Testis (tissue), 3 donors: ENCODE data around the gene SLC25A21. TPM values are rescaled to one million over a fixed set of nuclear protein-coding genes. Genes with fewer than 3 reads are reported as not detected.

ENCODE experiments used
- DNase-seq: peaks from one replicate; pipeline ENCODE4 v3.0.0-alpha.2; 2019
- H3K27ac ChIP-seq, 2 donors: fragments of 200-600 bp; sonication (generic); one replicate each; pipeline ENCODE4 v1.5.1; 2019
- H3K27me3 ChIP-seq: fragments of 200-600 bp; sonication (generic); one replicate; pipeline ENCODE4 v1.5.1; 2019
- H3K36me3 ChIP-seq: fragments of 200-600 bp; sonication (generic); one replicate; pipeline ENCODE4 v1.5.1; 2017; ENCODE audit warnings: low read depth; ENCODE audit errors: missing control alignments
- H3K4me1 ChIP-seq: fragments of 200-600 bp; sonication (generic); one replicate; pipeline ENCODE4 v1.5.1; 2019
- H3K4me3 ChIP-seq, 2 donors: fragments of 200-600 bp; sonication (generic); one replicate each; pipeline ENCODE4 v1.5.1; 2017 to 2019
- H3K9me3 ChIP-seq: fragments of 200-600 bp; sonication (generic); one replicate; pipeline ENCODE4 v1.5.1; 2017
- POLR2A ChIP-seq: fragments of 450-650 bp; IDR thresholded peaks from one replicate; pipeline ENCODE4 v1.6.1; 2017; ENCODE audit warnings: antibody characterized with exemption, mild to moderate bottlenecking, moderate library complexity
- WGBS, 2 donors: methylation state at CpG; one replicate each; pipeline ENCODE4 v1.1.5; 2018; 5-methylcytosine and 5-hydroxymethylcytosine counted together
- intact Hi-C: fragments of 100-400 bp; cut with DNase I; formaldehyde crosslinking; loops from one replicate; pipeline ENCODE4 v1.15.1; 2023; ENCODE audit warnings: low total_unique reads
- polyA plus RNA-seq: library from polyadenylated mRNA; stranded (reverse); fragments of 350-450 nt; fragmentation: Illumina TruSeq; extraction: RNeasy Lipid Tissue Mini Kit (QIAGEN cat#74804); gene quantifications from one replicate; pipeline ENCODE4 v1.2.3, GENCODE V29; 2014; ENCODE audit warnings: low read depth, low replicate concordance; ENCODE audit not compliant: insufficient read depth
- total RNA-seq, 2 donors: library from RNA; depleted of rRNA; stranded (reverse); fragments of >200 nt; gene quantifications; one replicate each; pipeline ENCODE4 v1.2.3, GENCODE V29; 2016
- TF ChIP-seq, protein P1 (sequence below), 3 experiments: fragments of 450-650 bp in 2 of 3; fragments of 200-600 bp in 1 of 3; sonication (generic) in 1 of 3; IDR thresholded peaks; one replicate each; pipeline ENCODE4 v1.5.1; 2016 to 2019; ENCODE audit warnings: antibody characterized with exemption in 3 of 3, mild to moderate bottlenecking in 2 of 3, moderate library complexity in 1 of 3

SLC25A21 gene
- total and polyA plus RNA-seq, 3 donors from 2014 or later = 4.4 to 16.0 (median 13.6) TPM

DNA sequence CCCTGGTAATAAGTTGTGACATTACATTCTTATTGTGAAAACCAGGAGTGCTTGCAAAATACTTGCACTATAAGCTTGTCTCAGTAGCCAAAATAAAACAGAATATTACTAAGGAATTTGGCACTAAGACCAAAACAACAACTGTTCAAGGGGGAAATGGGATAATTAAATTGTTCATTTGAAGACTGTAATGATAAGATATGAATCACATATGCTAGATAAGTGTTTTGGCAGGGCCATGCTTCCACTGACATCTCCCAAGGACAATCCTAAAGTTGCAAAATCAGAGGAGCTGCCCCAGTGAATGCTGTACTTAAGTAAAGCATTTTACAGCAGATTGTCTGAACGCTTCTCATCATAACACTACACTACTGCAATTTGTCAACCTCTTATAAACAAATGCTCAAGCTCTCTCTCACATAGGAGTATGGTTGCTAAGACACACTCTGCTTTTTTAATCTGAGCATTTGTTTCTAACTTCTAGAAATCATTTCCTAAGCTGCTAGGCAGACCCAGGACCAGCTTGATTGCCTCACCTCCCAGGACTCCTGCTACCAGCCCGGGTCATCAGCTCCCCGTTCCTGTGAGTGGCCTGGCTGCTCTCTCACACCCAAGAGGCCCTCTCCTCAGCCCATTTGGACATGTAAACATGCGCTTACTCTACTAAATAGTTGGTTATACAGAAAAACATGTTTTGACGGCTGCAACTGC lies 319.3 kb downstream of the SLC25A21 start:
- no peak for DNase-seq

DNA sequence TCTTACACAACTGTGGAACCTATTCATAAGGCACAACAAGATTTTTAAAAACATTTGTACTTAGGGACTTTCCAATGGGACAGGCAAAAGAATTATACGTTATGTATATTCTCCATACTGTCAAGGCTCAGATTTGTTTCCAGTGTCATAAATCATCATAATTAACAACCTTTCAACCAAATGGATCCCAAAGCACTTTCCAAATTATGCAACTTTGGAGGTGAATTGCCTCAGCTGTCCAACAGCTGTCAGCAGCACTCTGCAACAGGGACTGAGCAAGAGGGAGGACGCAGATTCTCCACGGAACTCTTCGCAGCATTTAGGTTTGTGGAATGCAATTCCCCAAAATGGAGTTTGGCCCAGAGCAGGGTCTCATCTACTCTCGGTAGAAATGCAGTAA lies 324.2 kb downstream of the SLC25A21 start:
- no peaks in the 10 kb centered on the region for H3K4me1 ChIP-seq
- no peak overlapping the region for H3K27ac ChIP-seq
- no peaks in the 10 kb centered on the region for H3K27me3 ChIP-seq
- no peak overlapping the region for H3K4me3 ChIP-seq
- 82 to 85% methylated on average over 5 of the region's 5 CpGs for WGBS, 2 donors
- intact Hi-C loops = no loop called here
- H3K9me3 ChIP-seq = no peaks in the 10 kb centered on the region
- no peaks in the 10 kb centered on the region for H3K36me3 ChIP-seq
- no peak for TF ChIP-seq POLR2A
- TF ChIP-seq, protein P1, sequence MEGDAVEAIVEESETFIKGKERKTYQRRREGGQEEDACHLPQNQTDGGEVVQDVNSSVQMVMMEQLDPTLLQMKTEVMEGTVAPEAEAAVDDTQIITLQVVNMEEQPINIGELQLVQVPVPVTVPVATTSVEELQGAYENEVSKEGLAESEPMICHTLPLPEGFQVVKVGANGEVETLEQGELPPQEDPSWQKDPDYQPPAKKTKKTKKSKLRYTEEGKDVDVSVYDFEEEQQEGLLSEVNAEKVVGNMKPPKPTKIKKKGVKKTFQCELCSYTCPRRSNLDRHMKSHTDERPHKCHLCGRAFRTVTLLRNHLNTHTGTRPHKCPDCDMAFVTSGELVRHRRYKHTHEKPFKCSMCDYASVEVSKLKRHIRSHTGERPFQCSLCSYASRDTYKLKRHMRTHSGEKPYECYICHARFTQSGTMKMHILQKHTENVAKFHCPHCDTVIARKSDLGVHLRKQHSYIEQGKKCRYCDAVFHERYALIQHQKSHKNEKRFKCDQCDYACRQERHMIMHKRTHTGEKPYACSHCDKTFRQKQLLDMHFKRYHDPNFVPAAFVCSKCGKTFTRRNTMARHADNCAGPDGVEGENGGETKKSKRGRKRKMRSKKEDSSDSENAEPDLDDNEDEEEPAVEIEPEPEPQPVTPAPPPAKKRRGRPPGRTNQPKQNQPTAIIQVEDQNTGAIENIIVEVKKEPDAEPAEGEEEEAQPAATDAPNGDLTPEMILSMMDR (IDR thresholded peaks at IDR 0.05) = no peak
- no peak for DNase-seq

More for the DNA sequence above, 319.3 kb downstream of the SLC25A21 start:
- H3K4me3 ChIP-seq = no peak overlapping the region
- TF ChIP-seq, protein P1 (IDR thresholded peaks at IDR 0.05) = no peak
- no peak for TF ChIP-seq POLR2A
- H3K4me1 ChIP-seq = no peaks in the 10 kb centered on the region
- H3K9me3 ChIP-seq = no peaks in the 10 kb centered on the region
- no peak overlapping the region for H3K27ac ChIP-seq
- 48 to 55% methylated on average over 5 of the region's 5 CpGs for WGBS, 2 donors
- no peaks in the 10 kb centered on the region for H3K27me3 ChIP-seq
- intact Hi-C loops = no loop called here
- H3K36me3 ChIP-seq = no peaks in the 10 kb centered on the region

DNA sequence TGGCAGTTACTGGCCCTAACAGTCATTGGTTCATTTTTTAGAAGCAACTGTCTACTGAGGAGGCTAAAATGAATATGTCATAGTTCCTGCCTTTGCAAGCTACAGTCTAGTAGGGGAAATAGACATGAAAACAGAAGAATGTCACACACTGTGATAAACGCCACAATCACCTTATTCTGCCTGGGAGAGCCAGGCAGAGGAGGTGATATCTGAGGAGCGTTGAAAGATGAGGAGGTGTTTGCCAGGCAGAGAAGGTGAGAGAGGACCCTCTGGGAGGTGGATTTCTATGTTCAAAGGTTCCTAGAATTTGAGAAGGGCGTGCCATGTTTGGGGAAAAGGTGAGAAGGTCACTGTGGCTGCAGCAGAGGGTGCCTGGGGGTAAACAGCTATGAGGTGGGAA lies 325.0 kb downstream of the SLC25A21 start:
- Histone ChIP-seq H3K27me3 (no peaks in the 10 kb centered on the region), H3K9me3 (no peaks in the 10 kb centered on the region), H3K4me1 (no peaks in the 10 kb centered on the region), H3K4me3 (no peak overlapping the region), H3K36me3 (no peaks in the 10 kb centered on the region), H3K27ac (no peak overlapping the region)
- TF ChIP-seq POLR2A = no peak
- TF ChIP-seq, protein P1 (IDR thresholded peaks at IDR 0.05) = no peak
- DNase-seq = no peak
- 61 to 74% methylated on average over 3 of the region's 3 CpGs for WGBS, 2 donors
- intact Hi-C loops = no loop called here

DNA sequence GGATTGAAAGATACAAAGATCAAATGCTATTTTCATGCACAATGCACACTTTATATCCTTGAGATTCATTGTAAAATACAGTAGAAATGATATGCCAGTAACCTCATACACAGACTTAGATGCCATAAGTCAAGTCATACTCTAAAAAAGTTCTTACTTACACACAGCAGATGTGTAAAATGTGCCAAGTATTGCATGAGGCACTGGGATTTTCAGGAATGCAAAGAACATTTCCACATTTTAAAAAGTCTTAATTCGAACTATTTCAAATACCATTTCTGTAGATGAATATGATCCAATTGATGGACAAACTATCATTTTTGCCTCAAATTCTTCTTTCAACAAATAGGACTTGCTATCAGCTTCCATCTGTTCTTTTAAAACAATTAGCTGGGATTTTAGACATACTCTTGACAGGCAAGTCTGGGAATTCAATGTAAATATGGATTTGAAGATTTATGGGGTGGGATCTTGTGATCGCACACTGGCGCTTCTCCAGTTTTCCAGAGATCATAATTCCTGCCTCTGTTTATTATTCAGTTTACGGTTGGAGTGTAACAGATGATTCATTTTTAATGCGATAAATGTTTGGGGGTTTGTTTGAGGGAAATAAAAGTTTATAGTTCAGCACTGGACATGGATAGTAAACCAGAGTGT lies 326.9 kb downstream of the SLC25A21 start:
- TF ChIP-seq, protein P1 (IDR thresholded peaks at IDR 0.05) = no peak
- TF ChIP-seq POLR2A = no peak
- intact Hi-C loops = no loop called here

More for the DNA sequence above, 326.9 kb downstream of the SLC25A21 start:
- no peak for DNase-seq
- WGBS, 2 donors = 83 to 90% methylated on average over 5 of the region's 5 CpGs
- Histone ChIP-seq H3K27ac (no peak overlapping the region), H3K36me3 (no peaks in the 10 kb centered on the region), H3K9me3 (no peaks in the 10 kb centered on the region), H3K4me1 (no peaks in the 10 kb centered on the region), H3K4me3 (no peak overlapping the region), H3K27me3 (no peaks in the 10 kb centered on the region)
